Putamen (tissue), 1 donor: Measurements from ENCODE around the gene PROCR.
"Not testable (repeated sequence)": the region's sequence is repeated elsewhere in the genome, so short reads cannot be mapped to it uniquely, and the experiment has no call there.

Experiments
- DNase-seq: peaks from one replicate; pipeline ENCODE4 v3.0.0-alpha.2; 2016; ENCODE audit warnings: low spot score

PROCR gene

DNA sequence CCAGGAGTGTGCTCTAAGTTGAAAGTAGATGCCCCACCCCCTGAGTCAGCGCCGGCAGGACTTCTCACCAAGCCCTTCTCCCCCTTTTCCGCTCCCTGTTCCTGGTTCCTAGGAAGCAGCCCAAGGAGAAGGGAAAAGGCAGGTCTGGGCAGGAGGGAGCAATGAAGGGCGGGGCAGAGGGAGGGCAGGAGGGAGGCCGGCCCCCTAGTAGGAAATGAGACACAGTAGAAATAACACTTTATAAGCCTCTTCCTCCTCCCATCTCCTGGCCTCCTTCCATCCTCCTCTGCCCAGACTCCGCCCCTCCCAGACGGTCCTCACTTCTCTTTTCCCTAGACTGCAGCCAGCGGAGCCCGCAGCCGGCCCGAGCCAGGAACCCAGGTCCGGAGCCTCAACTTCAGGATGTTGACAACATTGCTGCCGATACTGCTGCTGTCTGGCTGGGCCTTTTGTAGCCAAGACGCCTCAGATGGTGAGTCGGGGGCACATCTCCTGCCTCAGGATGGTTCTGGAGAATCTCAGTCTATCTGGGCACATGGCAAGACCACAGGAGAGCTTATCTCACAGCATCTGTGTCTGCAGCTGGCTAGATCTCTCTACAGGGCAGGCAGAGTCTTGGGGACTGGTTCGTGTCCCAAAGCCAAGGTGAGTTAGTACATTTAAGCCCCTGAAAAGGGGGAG lies at the start of gene PROCR:
TSS of gene PROCR (plus strand) at position 320 of the 681 bp plus-strand sequence. CDS start at position 403, 83 bp downstream.
- DNase-seq, result peak; percentile 33

- no peak for DNase-seq
Measured at GRCh38 chr20:35122756-35123405, 49.0 kb upstream of the PROCR start.

DNA sequence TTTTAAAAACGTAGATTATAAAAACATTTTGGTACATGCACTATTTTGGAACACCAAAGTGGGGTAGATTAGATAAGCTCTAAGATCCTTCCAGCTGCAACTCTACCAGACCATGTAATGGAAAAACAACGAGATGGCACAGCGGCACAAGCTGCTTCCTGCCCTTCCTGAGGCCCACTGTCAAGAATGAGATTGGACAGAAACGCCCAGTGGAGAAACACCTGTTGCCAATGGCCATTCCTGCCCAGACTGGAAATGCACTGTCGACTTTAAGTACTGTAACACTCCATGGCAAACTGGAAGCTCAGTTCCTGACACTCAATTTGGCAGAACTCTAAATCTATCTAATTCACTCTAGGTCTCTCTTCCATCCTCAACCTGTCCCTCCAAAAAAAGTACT lies 46.1 kb upstream of the PROCR start:
- DNase-seq, result no peak

DNA sequence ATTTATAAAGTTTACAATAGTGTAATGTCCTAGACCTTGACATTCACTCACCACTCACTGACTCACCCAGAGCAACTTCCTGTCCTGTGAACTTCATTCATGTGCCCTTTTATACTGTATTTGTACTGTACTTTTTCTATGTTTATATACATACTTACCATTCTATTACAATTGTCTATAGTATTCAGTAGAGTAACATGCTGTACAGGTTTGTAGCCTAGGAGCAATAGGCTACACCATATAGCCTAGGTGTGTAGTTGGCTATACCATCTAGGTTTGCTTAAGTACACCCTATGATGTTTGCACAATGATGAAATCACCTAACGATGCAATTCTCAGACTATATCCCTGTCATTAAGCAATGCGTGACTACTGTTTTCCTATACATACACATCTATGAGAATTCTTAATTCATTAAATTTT lies 42.2 kb upstream of the PROCR start:
- DNase-seq, result no peak

- DNase-seq, result no peak
Measured at GRCh38 chr20:35131934-35132333, 39.9 kb upstream of the PROCR start.

DNA sequence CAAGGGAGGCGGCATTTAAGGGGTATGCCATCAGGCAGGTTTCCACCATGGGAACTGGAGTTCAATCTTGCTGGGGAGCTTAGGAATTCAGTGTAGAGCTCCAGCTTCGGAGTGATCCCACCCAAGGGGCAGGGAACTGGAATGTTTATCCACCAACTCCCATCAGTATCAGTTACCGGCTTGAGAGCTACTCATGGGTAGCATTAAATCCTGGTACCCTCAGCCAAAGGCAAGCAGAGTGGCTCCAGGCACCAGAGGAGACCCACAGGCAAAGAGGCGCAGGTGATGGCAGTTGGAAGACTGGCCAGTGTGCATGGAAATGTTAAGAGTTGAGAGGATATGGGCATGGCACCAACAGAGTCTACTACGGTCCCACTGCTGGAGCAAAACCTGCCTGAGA lies 38.8 kb upstream of the PROCR start:
- no peak for DNase-seq

DNA sequence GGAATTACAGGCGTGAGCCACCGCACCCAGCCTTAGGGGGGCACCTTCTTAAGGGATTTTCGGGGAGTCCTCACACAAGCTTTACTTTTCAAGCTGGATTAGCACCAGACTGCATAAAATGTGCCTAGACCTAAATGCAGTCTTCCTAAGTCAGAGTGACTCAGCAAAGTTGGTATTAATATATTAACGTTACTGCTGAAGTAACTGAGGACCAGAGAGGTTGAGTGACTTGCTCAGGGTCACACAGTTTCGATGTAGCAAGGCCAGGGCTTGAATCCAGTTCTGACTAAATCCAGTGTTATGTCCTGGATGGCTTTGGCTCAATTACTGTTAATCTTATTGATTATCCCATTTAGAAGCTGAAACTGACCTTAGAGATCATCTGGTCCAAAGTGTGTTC lies 38.1 kb upstream of the PROCR start:
- DNase-seq, result no peak

GRCh38 chr20:35134472-35134871 lies 37.4 kb upstream of the PROCR start:
- DNase-seq, result no peak

DNA sequence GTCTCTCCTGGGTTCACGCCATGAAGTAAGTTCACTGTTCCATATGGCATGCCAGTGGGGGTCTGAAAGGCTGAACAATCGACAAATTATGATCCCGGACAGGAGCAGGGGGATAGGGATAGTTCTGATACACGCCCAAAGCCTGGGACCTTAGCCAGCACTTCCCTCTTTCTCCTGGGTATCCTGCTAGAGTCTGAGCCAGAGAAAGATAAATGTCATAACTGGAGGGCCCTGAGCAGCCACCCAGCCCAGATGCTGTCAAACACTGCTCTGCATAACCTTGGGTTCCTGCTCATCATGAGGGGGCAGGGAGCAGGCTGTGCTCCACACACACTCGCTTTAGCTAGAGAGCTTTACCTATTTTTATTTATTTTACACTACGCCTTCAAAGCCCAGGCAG lies 37.0 kb upstream of the PROCR start:
- DNase-seq, result no peak

DNA sequence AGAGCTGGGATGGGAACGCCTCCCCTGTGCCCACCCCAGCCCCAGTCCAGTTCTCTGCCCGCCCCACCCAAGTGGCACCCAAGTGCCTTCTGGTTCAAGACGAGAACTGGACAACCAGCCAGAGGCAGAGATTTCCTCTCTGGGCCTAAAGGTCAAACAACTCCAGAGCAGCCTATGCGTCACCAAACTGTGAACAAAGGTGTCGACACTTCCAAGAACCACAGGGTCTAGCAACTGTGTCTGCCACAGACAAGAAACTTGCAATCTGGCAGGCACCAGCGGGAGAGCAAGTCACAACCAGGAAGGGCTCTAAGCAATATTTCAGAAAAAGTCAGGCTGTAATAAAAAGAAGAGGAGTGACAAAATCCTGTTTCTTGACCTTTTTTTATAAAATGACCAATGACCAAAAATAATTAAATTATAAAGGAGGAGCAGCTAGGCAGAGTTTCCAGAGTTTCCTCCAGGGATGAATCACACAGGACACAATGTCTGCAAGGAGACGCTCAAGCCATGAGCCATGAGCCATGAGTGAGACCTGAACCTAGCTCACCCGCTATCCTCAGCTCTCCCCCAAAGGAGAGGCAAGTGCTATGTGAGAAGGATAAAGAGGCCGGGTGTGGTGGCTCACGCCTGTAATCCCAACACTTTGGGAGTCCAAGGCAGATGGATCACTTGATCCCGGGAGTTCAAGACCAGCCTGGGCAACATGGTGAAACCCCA lies 35.8 kb upstream of the PROCR start:
- DNase-seq, result no peak

DNA sequence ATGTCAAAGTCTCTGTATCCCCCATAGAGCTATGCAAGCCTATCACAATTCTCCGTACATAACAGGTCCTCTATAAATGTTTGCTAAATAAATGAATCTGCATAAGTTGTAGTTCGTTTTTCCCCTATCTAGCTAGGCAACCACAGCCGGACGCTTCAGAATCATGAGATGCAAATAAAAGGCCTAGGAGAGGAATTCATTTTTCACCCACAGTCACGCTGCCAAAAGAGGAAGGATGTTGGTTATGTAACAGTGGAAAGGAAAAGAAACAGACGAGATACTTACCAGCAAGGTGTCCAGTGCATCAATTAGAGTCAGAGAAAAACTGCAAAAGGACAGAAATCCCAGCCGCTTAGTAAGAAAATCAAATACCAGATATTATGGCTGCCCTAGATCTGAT lies 27.2 kb upstream of the PROCR start:
- no peak for DNase-seq

GRCh38 chr20:35145141-35145564 lies 26.7 kb upstream of the PROCR start:
- peak; percentile 53 for DNase-seq

DNA sequence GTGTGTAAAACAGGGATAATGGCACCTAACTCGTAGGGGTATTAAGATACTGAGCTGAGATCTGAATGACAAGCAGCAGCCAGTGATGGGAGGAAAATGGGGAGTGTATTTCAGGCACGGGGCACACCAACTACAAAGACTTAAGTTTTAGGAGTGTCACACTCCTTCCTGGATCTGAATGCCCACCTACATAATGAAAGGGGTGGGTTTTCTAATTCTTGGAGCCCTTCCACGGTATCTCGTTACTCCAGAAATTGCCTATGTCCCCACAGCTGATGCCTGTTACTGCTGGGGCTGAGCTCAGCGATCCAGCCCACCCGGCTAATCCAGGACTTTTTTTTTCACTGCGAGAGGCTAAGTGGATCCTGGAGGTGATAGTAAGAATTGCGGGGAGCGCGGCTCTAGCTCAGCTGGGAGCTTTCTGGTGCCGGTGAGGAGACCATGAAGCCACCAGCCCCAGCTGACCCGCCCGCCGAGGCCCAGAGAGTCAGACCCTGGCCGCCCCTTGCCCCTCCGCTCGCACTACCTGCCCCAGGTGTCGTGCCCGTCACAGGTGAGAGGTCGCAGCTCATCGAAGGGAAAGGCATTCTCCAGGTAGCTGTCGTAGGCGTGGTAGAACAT lies 25.5 kb upstream of the PROCR start:
- peak; percentile 8 for DNase-seq

DNA sequence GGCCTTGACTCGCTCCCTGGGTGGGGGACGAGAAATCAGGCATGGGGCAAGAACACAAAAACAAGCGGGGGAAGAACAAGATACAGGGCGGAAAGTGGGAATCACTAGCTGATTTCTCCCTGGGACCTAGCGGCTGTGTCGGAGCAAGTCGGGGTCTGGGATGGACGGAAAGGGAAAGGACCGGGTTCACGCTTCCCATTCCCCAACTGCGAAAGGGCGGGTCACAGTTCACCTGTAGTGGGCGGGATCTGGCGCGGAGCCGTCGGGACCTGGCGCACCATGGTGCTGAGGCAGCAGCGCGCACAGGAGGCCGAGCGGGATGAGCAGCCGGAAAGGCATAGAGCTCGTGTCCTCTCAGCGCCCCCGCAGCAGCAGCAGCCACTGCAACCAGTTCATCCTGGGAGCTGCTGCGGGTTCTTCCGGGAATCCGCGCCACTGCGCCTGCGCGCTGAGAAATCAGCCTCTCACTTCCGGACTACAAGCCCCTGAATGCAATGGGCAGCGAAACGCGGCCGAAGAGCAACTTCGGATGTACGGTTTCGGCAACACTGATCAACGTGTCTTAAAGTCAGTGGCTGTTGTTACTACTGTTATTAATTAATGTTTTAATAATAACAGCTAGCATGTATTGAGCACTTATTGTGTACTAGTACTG lies 24.8 kb upstream of the PROCR start, which contains the start of gene EDEM2:
TSS of gene EDEM2 (minus strand) at position 417 of the 655 bp plus-strand sequence. CDS start at position 339, 78 bp downstream.
- peak; percentile 96 for DNase-seq

DNA sequence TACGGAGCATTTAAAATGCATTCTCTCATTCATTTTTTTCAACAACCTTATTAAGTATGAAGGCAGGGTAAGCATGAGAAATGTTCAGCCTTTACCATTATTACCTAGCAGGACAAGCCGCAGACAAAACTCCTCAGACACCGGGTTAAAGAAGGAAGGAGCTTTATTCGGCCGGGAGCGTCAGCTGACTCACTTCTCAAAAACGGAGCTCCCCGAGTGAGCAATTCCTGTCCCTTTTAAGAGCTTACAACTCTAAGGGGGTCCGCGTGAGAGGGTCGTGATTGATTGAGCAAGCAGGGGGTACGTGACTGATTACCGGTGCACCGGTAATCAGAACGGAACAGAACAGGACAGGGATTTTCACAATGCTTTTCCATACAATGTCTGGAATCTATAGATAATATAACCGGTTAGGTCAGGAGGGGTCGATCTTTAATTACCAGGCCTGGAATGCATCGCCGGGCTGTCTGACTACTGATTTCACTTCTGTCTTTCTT lies 24.2 kb upstream of the PROCR start:
- not testable (repeated sequence) for DNase-seq

DNA sequence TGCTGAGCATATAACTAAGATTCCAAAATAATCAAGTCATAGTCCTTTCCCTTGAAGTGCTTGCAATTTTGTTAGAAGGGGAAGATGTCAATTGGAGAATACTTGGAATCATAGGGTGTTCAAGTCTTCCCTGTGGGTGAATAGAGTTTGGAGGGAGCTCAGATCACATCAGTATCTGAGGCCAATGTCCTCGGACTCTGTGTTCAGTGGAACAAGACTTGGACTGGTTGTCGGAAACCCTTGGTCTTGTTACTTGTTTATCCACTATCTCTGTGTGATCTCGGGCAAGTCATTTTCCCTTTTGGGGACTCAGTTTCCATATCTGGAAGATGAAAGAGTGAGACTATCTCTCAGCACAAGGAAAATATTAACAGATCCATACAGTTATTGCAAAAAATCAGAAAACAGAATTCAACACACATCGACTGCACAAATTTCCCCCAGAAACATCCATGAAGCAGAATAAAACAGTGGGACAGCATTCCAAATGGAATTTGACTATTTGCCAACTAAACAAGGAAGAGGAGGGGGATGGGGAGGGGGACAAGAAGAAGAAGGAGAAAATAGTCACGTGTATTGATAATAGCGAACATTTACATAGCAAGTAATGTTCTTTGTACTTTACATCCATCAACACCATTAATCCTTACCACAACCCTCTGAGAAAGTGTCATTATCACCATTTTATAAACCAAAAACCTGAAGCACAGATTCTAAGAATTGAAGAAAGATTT lies 20.9 kb upstream of the PROCR start:
- no peak for DNase-seq

DNA sequence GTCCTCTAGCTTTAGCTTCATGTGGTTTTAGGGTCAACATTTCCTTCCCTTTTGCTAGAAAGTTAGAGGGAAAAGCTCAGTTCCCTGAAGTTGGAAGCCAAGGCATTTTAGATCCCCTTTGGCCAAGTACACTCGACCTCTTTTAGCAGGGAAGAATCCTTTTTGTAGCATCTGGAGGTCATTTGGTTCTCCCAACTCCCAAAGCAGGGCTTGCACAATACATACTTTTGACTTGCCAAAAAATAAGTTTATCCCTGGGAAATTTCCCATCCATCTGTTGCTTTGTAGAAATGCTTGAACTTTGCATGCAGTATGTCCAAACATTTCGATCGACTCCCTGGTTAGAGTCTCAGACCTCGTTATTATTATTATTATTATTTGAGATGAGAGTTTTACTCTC lies 20.1 kb upstream of the PROCR start:
- no peak for DNase-seq

DNA sequence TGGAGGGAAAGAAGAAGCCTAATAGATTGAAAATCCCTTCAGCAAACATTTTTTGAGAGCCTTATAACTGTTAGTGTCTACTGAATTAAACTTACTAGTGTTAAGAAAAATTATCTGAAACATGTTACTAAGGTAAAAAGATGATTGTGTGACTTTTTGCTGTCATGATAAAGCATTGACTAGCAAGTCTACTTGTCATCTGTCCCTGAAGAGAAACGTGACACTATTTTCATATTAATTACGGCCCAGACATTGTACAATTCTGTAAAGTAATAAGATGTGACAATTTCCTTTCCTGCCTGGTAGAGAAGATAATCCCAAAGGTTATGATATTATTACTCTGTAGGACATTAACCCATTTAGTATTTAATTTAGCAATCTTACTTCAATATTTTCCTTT lies 15.9 kb upstream of the PROCR start:
- DNase-seq, result no peak

DNA sequence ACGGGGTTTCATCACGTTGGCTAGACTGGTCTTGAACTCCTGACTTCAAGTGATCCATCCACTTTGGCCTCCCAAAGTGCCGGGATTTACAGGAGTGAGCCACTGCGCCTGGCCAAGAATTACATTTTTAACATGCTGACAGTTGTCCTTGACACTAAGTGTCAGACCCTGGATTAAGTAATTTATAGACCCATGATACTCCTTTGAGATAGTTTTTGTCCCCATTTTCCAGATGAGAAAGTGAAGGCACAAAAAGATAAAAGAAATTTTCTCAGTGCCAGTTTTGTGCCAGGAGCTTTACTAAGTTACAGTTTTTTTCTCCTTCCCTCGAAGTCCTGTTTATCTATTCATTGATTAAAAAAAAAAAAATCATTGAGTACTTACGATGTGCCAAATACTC lies 14.9 kb upstream of the PROCR start:
- DNase-seq, result no peak

DNA sequence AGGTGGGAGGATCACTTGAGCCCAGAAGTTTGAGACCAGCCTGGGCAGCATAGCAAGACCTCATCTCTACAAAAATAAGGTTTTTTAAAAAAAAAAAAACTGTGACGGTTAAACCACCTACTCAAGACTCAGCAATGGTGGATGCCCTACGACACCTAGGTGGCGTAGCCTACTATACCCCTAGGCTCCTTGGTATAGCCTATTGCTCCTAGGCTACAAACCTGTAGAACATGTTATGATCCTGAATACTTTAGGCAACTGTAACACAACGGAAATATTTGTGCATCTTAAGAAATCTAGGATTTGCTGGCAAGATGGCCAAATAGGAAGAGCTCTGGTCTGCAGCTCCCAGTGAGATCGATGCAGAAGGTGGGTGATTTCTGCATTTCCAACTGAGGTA lies 11.5 kb upstream of the PROCR start:
- DNase-seq, result not testable (repeated sequence)

DNA sequence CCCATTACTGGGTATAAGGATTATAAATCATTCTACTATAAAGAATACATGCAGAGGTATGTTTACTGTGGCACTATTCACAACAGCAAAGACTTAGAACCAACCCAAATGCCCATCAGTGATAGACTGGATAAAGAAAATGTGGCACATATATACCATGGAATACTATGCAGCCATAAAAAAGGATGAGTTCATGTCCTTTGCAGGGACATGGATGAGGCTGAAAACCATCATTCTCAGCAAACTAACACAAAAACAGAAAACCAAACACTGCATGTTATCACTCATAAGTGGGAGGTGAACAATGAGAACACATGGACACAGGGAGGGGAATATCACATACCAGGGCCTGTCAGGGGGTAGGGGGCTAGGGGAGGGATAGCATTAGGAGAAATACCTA lies 7.3 kb upstream of the PROCR start:
- not testable (repeated sequence) for DNase-seq
